GM12878 (cell line): ENCODE data around the gene SLC38A8. TPM values are rescaled to one million over a fixed set of nuclear protein-coding genes. Genes with fewer than 3 reads are reported as not detected.

Source experiments
- ATAC-seq: fragments of 200-7000 bp; cut with Tn5 transposase; 3 replicates; pipeline ENCODE4 v1.9.1; 2020; ENCODE audit warnings: mild to moderate bottlenecking, moderate library complexity
- BruUV-seq: library from RNA; stranded (reverse); fragments of 400-500 nt; replicated peaks from 2 replicates; lab custom pipeline; 2021; lab: Mats Ljungman, UMichigan
- CTCF ChIA-PET: fragments of 300-600 bp; sonication (Branson Sonifier 250); formaldehyde crosslinking; extraction: SDS; loops from one replicate; lab custom pipeline; 2021; ENCODE audit warnings: inconsistent platforms; lab: Yijun Ruan, JAX
- POLR2A ChIA-PET: fragments of 350-600 bp; formaldehyde crosslinking; extraction: SDS; loops from one replicate; lab custom pipeline; 2021; ENCODE audit warnings: inconsistent platforms; lab: Charles Lee
- RAD21 ChIA-PET: fragments of 300-600 bp; sonication (Branson Sonifier 250); formaldehyde crosslinking; loops from one replicate; lab custom pipeline; 2023; ENCODE audit warnings: antibody characterized with exemption; ENCODE audit not compliant: unreplicated experiment; lab: Charles Lee
- SMC1A ChIA-PET: fragments of 300-600 bp; sonication (Branson Sonifier 250); formaldehyde crosslinking; loops from one replicate; lab custom pipeline; 2023; ENCODE audit not compliant: unreplicated experiment, uncharacterized antibody; lab: Charles Lee
- DNase-seq: peaks from one replicate; pipeline ENCODE4 v3.0.0-alpha.2; 2011; ENCODE audit warnings: low read depth, low spot score
- FAIRE-seq: peaks from 3 replicates; lab custom pipeline; 2011; peaks lifted over from hg19 to GRCh38; lab: Jason Lieb, UNC
- H2AFZ ChIP-seq: 2 replicates; pipeline ENCODE4 v1.6.0; 2011; ENCODE audit warnings: low read depth, low read length, control low read depth; ENCODE audit not compliant: control insufficient read depth
- H3K27ac ChIP-seq: 2 replicates; pipeline ENCODE4 v1.5.1; 2011; ENCODE audit warnings: control low read depth; ENCODE audit not compliant: control insufficient read depth, insufficient read depth
- H3K27me3 ChIP-seq, 2 experiments: replicated peaks in 1 of 2; 2 replicates each; pipeline versions ENCODE4 v1.6.0 to v1.6.1; 2011; ENCODE audit warnings: low read length in 1 of 2; ENCODE audit not compliant: control insufficient read depth in 2 of 2, insufficient read depth in 2 of 2
- H3K36me3 ChIP-seq, 2 experiments: 2 replicates each; pipeline ENCODE4 v1.5.1; 2011; ENCODE audit warnings: low read length in 1 of 2; ENCODE audit not compliant: control insufficient read depth in 2 of 2, insufficient read depth in 2 of 2
- H3K4me1 ChIP-seq: 2 replicates; pipeline ENCODE4 v1.6.1; 2011; ENCODE audit warnings: mild to moderate bottlenecking, low read length, moderate library complexity, mixed read lengths; ENCODE audit not compliant: control insufficient read depth, insufficient read depth
- H3K4me2 ChIP-seq: 2 replicates; pipeline ENCODE4 v1.6.0; 2011; ENCODE audit warnings: control low read depth; ENCODE audit not compliant: control insufficient read depth, insufficient read depth
- H3K4me3 ChIP-seq: fragments of 200-600 bp; sonication (generic); 2 replicates; pipeline ENCODE4 v1.5.1; 2016
- H3K79me2 ChIP-seq: 2 replicates; pipeline ENCODE4 v1.6.0; 2011; ENCODE audit warnings: low read length; ENCODE audit not compliant: control insufficient read depth, insufficient read depth
- H3K9ac ChIP-seq: 2 replicates; pipeline ENCODE4 v1.8.0; 2011; ENCODE audit warnings: low read length, control low read depth, mixed read lengths; ENCODE audit not compliant: control insufficient read depth, insufficient read depth
- H3K9me3 ChIP-seq: replicated peaks from 3 replicates; pipeline ENCODE4 v1.5.1; 2011; ENCODE audit warnings: mild to moderate bottlenecking, low read length; ENCODE audit not compliant: control insufficient read depth, insufficient read depth
- H4K20me1 ChIP-seq: 2 replicates; pipeline ENCODE4 v1.6.0; 2011; ENCODE audit not compliant: control insufficient read depth, insufficient read depth
- EZH2 ChIP-seq: IDR thresholded peaks from 2 replicates; pipeline ENCODE4 v1.6.1; 2012; ENCODE audit warnings: low read depth, mild to moderate bottlenecking, control low read depth, inconsistent platforms, low read length, borderline replicate concordance; ENCODE audit not compliant: control insufficient read depth
- NFXL1 ChIP-seq: fragments of 450-650 bp; IDR thresholded peaks from 2 replicates; pipeline ENCODE4 v1.6.1; 2017; ENCODE audit warnings: antibody characterized with exemption, mild to moderate bottlenecking, borderline replicate concordance
- YY1 ChIP-seq: IDR thresholded peaks from 2 replicates; pipeline ENCODE4 v1.6.1; 2011; ENCODE audit warnings: low read depth, mild to moderate bottlenecking, low read length
- ZNF217 ChIP-seq: fragments of 450-650 bp; IDR thresholded peaks from 2 replicates; pipeline ENCODE4 v1.6.1; 2017; ENCODE audit warnings: antibody characterized with exemption, mild to moderate bottlenecking
- WGBS: methylation state at CpG from one replicate; pipeline ENCODE4 v1.1.6; 2016; ENCODE audit warnings: low lambda C conversion rate; ENCODE audit not compliant: insufficient replicate concordance, insufficient coverage; ENCODE audit errors: missing lambda C conversion rate; 5-methylcytosine and 5-hydroxymethylcytosine counted together
- in situ Hi-C: fragments of 300-500 bp; cut with MboI; formaldehyde crosslinking; loops from 9 replicates; pipeline ENCODE4 v1.14.3; 2018; ENCODE audit warnings: mixed read lengths
- intact Hi-C: fragments of 100-400 bp; cut with micrococcal nuclease; formaldehyde crosslinking; loops from one replicate; pipeline ENCODE4 v1.14.2; 2022; ENCODE audit not compliant: unreplicated experiment
- polyA plus RNA-seq, 11 experiments: library from polyadenylated mRNA; depleted of rRNA in 4 of 11; unstranded in 6 of 11; stranded (reverse) in 5 of 11; fragments of >200 nt; fragmentation: Nextera tagmentation in 4 of 11; fragmentation: Illumina TruSeq in 1 of 11; extraction: Ambion mirVana in 4 of 11; extraction: Trizol in 1 of 11; gene quantifications; 1 replicate in 1 of 11; 2 replicates in 10 of 11; pipeline versions ENCODE4 v1.2.1 to v1.2.3, GENCODE V29; 2011 to 2016; ENCODE audit warnings: inconsistent platforms in 2 of 11, missing spikeins in 2 of 11, low read depth in 1 of 11
- total RNA-seq, 4 experiments: library from RNA; depleted of rRNA in 3 of 4; stranded (reverse); fragments of >200 nt in 3 of 4; fragmentation: Illumina TruSeq in 1 of 4; extraction: Trizol in 1 of 4; gene quantifications; 2 replicates each; pipeline versions ENCODE4 v1.2.1 to v1.2.3, GENCODE V29; 2013 to 2021
- TF ChIP-seq, protein P1 (sequence below): IDR thresholded peaks from 2 replicates; pipeline ENCODE4 v1.6.1; 2012; ENCODE audit warnings: improper control_type of control experiment, low read depth, low read length; ENCODE audit not compliant: insufficient replicate concordance
- TF ChIP-seq, protein P2 (sequence below): IDR thresholded peaks from 2 replicates; pipeline ENCODE4 v1.6.1; 2011; ENCODE audit warnings: low read depth, low read length, improper control_type of control experiment, borderline replicate concordance

Gene SLC38A8
- total and polyA plus RNA-seq, 10 of the 15 experiments (the other 5 are each of a cell fraction or from before 2014, with no cell fraction given): not detected

DNA sequence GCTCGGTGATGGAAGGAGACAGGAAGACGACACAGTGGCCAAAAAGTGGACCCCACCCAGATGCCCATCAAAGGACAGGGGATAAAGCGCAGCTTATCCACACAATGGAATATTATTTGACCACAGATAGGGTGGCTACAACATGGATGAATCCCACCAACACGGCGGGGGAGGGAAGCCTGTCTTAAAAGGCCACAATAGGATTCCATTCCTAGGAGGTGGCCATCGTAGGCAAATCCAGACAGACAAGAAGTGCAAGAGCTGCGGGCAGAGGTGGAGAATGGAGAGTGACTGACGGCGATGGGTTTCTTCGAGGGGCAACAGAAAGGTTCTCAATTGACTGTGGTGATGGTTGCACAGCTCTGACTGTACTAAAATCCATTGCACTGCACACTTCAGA lies 16.0 kb downstream of the SLC38A8 start (continued):
- TF ChIP-seq, protein P1, sequence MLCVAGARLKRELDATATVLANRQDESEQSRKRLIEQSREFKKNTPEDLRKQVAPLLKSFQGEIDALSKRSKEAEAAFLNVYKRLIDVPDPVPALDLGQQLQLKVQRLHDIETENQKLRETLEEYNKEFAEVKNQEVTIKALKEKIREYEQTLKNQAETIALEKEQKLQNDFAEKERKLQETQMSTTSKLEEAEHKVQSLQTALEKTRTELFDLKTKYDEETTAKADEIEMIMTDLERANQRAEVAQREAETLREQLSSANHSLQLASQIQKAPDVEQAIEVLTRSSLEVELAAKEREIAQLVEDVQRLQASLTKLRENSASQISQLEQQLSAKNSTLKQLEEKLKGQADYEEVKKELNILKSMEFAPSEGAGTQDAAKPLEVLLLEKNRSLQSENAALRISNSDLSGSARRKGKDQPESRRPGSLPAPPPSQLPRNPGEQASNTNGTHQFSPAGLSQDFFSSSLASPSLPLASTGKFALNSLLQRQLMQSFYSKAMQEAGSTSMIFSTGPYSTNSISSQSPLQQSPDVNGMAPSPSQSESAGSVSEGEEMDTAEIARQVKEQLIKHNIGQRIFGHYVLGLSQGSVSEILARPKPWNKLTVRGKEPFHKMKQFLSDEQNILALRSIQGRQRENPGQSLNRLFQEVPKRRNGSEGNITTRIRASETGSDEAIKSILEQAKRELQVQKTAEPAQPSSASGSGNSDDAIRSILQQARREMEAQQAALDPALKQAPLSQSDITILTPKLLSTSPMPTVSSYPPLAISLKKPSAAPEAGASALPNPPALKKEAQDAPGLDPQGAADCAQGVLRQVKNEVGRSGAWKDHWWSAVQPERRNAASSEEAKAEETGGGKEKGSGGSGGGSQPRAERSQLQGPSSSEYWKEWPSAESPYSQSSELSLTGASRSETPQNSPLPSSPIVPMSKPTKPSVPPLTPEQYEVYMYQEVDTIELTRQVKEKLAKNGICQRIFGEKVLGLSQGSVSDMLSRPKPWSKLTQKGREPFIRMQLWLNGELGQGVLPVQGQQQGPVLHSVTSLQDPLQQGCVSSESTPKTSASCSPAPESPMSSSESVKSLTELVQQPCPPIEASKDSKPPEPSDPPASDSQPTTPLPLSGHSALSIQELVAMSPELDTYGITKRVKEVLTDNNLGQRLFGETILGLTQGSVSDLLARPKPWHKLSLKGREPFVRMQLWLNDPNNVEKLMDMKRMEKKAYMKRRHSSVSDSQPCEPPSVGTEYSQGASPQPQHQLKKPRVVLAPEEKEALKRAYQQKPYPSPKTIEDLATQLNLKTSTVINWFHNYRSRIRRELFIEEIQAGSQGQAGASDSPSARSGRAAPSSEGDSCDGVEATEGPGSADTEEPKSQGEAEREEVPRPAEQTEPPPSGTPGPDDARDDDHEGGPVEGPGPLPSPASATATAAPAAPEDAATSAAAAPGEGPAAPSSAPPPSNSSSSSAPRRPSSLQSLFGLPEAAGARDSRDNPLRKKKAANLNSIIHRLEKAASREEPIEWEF: no peak
- TF ChIP-seq, all 136 proteins: peak for 0

DNA sequence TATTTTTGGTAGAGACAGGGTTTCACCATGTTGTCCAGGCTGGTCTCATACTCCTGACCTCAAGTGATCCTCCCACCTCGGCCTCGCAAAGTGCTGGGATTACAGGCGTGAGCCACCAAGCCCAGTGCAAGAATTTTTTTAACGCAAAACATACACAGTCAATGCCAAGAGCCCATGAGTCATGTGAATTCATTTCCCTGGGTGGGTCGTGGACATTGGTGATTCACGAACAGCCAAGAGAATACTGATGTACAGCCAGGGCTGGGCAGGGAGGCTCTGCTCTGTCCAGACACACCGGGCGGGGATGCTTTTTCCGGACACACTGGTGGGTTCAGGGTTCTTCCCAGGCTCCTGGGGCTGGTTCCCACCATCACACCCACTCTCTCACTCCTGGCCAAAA lies 17.7 kb downstream of the SLC38A8 start:
- FAIRE-seq: no peak

More for the DNA sequence above, 17.7 kb downstream of the SLC38A8 start:
- WGBS: 75% methylated on average over 9 of the region's 9 CpGs
- no peaks in the 10 kb centered on the region for H3K36me3 ChIP-seq
- no peak overlapping the region for H3K27ac ChIP-seq
- H4K20me1 ChIP-seq: no peaks in the 10 kb centered on the region
- in situ Hi-C loops: no loop called here
- ChIA-PET CTCF (no interaction called here), RAD21 (no interaction called here), SMC1A (no interaction called here), POLR2A (no interaction called here)
- no peak overlapping the region for H2AFZ ChIP-seq
- ATAC-seq: no peak
- intact Hi-C loops: no loop called here
- no TSS peak for BruUV-seq
- no peak overlapping the region for H3K4me2 ChIP-seq
- no peak overlapping the region for H3K4me3 ChIP-seq
- no peaks in the 10 kb centered on the region; the same call in 1 of the 3 replicates for H3K9me3 ChIP-seq
- TF ChIP-seq, protein P2, sequence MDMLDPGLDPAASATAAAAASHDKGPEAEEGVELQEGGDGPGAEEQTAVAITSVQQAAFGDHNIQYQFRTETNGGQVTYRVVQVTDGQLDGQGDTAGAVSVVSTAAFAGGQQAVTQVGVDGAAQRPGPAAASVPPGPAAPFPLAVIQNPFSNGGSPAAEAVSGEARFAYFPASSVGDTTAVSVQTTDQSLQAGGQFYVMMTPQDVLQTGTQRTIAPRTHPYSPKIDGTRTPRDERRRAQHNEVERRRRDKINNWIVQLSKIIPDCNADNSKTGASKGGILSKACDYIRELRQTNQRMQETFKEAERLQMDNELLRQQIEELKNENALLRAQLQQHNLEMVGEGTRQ: no peak
- TF ChIP-seq ZNF217 (no peak), NFXL1 (no peak), EZH2 (no peak), YY1 (no peak)
- H3K4me1 ChIP-seq: no peaks in the 10 kb centered on the region
- DNase-seq: no peak
- H3K27me3 ChIP-seq: no peaks in the 10 kb centered on the region
- no peak overlapping the region for H3K9ac ChIP-seq
- H3K79me2 ChIP-seq: no peaks in the 10 kb centered on the region
